ENCODE measurements around the gene LCK. TPM values are rescaled to one million over a fixed set of nuclear protein-coding genes. Genes with fewer than 3 reads are reported as not detected.

The LCK gene
- total and polyA plus RNA-seq, 9 of the 15 experiments (the other 6 are each of a cell fraction or from before 2014, with no cell fraction given) = 0.04 to 0.47 (median 0.13) TPM; not detected in 6

- TF ChIP-seq AFF4 (CRISPR knock-in tag; IDR thresholded peaks at IDR 0.05) (peak; percentile 93; the same call in 1 of the 2 replicates), CBX3 (IDR thresholded peaks at IDR 0.05; ENCODE audit: borderline replicate concordance in 1 of 2, low read length in 2 of 2) (peak in 1 of 2 experiments; percentile 75; a peak in 1 of 3 replicates), ARHGAP35 (IDR thresholded peaks at IDR 0.05; ENCODE audit: partially characterized antibody) (peak; percentile 37), ATF3 (IDR thresholded peaks at IDR 0.05) (no peak), ATF3 (CRISPR knock-in tag; conservative IDR thresholded peaks at IDR 0.05) (peak; percentile 7; the same call in 1 of the 2 replicates), MECOM (CRISPR knock-in tag; IDR thresholded peaks at IDR 0.05) (0 out of 2 replicates have a peak, but pooled peaks have one; percentile 18), POLR2G (IDR thresholded peaks at IDR 0.05; ENCODE audit: low read depth, low read length) (peak; percentile 97), CREB5 (CRISPR knock-in tag; IDR thresholded peaks at IDR 0.05) (no peak), LEF1 (IDR thresholded peaks at IDR 0.05) (peak; percentile 40; the same call in 1 of the 2 replicates), GTF2B (IDR thresholded peaks at IDR 0.05; ENCODE audit: extremely low read depth, insufficient read length) (no peak), ZNF57 (CRISPR knock-in tag; IDR thresholded peaks at IDR 0.05) (no peak), NFXL1 (CRISPR knock-in tag; IDR thresholded peaks at IDR 0.05) (no peak), HDGF (IDR thresholded peaks at IDR 0.05) (0 out of 2 replicates have a peak, but pooled peaks have one; percentile 32), KLF1 (tag; IDR thresholded peaks at IDR 0.05) (no peak; the same call in 1 of the 2 replicates), NFYB (IDR thresholded peaks at IDR 0.05; ENCODE audit: extremely low read depth, insufficient read length) (peak; percentile 93), TRIM24 (IDR thresholded peaks at IDR 0.05) (peak in 1 of 2 experiments; percentile 84; a peak in 2 of 4 replicates)
These were observed 40.9 kb downstream of the LCK start, which contains the start of gene HDAC1 (continued) for GRCh38 chr1:32291708-32292538.

Measured in K562 (cell line).